ENCODE results near the gene MKRN1. TPM values are rescaled to one million over a fixed set of nuclear protein-coding genes. Genes with fewer than 3 reads are reported as not detected.

MKRN1 gene
- 65.9 and 71.5 TPM in 2 replicates for total RNA-seq
- polyA plus RNA-seq = 57.4 and 63.7 TPM in 2 replicates

GRCh38 chr7:140479062-140479738 lies at the start of gene MKRN1:
Gene MKRN1, minus strand, starts transcription at chr7:140479505. Its CDS starts 161 bp downstream, at chr7:140479344.
- H3K9me3 ChIP-seq (ENCODE audit: low read depth) = no peaks in the 10 kb centered on the region
- peak within 1 kb of the TSS; percentile 96 for H3K27ac ChIP-seq
- H2AFZ ChIP-seq = peak within 1 kb of the TSS; percentile 84
- peaks cover 10% of the 10 kb centered on the region for H3K4me1 ChIP-seq (ENCODE audit: insufficient read depth)
- peaks cover 43% of the 10 kb centered on the region for H3K79me2 ChIP-seq
- WGBS (ENCODE audit: low lambda C conversion rate, missing lambda C conversion rate) = under 1% methylated on average over 36 of the region's 71 CpGs
- H3K4me3 ChIP-seq = peak within 1 kb of the TSS; percentile 97
- H3K36me3 ChIP-seq (replicated peaks; ENCODE audit: insufficient read depth, low read depth) = no peaks in the 10 kb centered on the region
- no peaks in the 10 kb centered on the region for H3K27me3 ChIP-seq
- TF ChIP-seq EZH2 (IDR thresholded peaks at IDR 0.05; ENCODE audit: borderline replicate concordance) = no peak
- TF ChIP-seq CTCF (IDR thresholded peaks at IDR 0.05; ENCODE audit: poor library complexity) = no peak
- TF ChIP-seq EZH2phosphoT487 (IDR thresholded peaks at IDR 0.05; ENCODE audit: low read depth, severe bottlenecking, unreplicated experiment) = no peak
- peaks cover 40% of the 10 kb centered on the region for H4K20me1 ChIP-seq (ENCODE audit: insufficient read depth, poor library complexity, severe bottlenecking)
- H3K9me2 ChIP-seq (replicated peaks; ENCODE audit: insufficient read depth) = no peaks in the 10 kb centered on the region
- DNase-seq (ENCODE audit: low spot score) = peak; percentile 98
- H3K4me2 ChIP-seq = peak within 1 kb of the TSS; percentile 84

- Histone ChIP-seq H3K4me2 (no peak overlapping the region), H3K27me3 (no peaks in the 10 kb centered on the region), H2AFZ (no peak overlapping the region), H3K9me2 (replicated peaks; ENCODE audit: insufficient read depth) (no peaks in the 10 kb centered on the region), H3K4me1 (ENCODE audit: insufficient read depth) (no peaks in the 10 kb centered on the region), H3K9me3 (ENCODE audit: low read depth) (no peaks in the 10 kb centered on the region), H4K20me1 (ENCODE audit: insufficient read depth, poor library complexity, severe bottlenecking) (no peaks in the 10 kb centered on the region), H3K36me3 (replicated peaks; ENCODE audit: insufficient read depth, low read depth) (no peaks in the 10 kb centered on the region), H3K4me3 (no peak overlapping the region), H3K27ac (no peak overlapping the region), H3K79me2 (no peaks in the 10 kb centered on the region)
- TF ChIP-seq CTCF (IDR thresholded peaks at IDR 0.05; ENCODE audit: poor library complexity) (no peak), EZH2 (IDR thresholded peaks at IDR 0.05; ENCODE audit: borderline replicate concordance) (no peak), EZH2phosphoT487 (IDR thresholded peaks at IDR 0.05; ENCODE audit: low read depth, severe bottlenecking, unreplicated experiment) (no peak)
- DNase-seq (ENCODE audit: low spot score) = no peak
- WGBS (ENCODE audit: low lambda C conversion rate, missing lambda C conversion rate) = 90% methylated on average over 27 of the region's 31 CpGs
Observed at GRCh38 chr7:140526787-140527664, 47.7 kb upstream of the MKRN1 start.

DNA sequence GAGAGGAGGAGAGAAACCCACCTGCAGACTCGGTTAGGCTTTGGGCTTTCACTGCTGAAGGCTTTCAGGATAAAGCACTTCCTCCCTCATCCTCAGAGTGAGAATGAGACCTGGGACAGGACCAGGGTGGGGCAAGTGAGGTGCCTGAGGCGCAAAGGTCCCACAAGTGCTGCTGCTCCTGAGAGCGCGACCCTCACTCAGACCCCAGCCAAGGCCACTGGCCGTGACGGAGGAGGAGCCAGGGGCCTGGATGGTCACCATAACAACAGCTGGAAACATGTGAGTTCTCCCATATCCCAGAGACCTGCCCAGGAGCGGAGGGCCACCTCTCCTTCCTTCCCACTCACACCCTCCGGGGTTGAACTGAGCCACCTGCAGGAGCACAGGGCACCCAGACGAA lies 46.9 kb upstream of the MKRN1 start:
- H3K79me2 ChIP-seq = no peaks in the 10 kb centered on the region
- no peak overlapping the region for H3K27ac ChIP-seq
- no peak for DNase-seq (ENCODE audit: low spot score)
- WGBS (ENCODE audit: low lambda C conversion rate, missing lambda C conversion rate) = 85% methylated on average over 9 of the region's 9 CpGs
- no peaks in the 10 kb centered on the region for H3K4me1 ChIP-seq (ENCODE audit: insufficient read depth)
- no peaks in the 10 kb centered on the region for H4K20me1 ChIP-seq (ENCODE audit: insufficient read depth, poor library complexity, severe bottlenecking)
- H2AFZ ChIP-seq = no peak overlapping the region
- no peaks in the 10 kb centered on the region for H3K27me3 ChIP-seq
- no peak overlapping the region for H3K4me2 ChIP-seq
- H3K4me3 ChIP-seq = no peak overlapping the region
- no peaks in the 10 kb centered on the region for H3K9me3 ChIP-seq (ENCODE audit: low read depth)
- H3K9me2 ChIP-seq (replicated peaks; ENCODE audit: insufficient read depth) = no peaks in the 10 kb centered on the region
- H3K36me3 ChIP-seq (replicated peaks; ENCODE audit: insufficient read depth, low read depth) = no peaks in the 10 kb centered on the region
- TF ChIP-seq CTCF (IDR thresholded peaks at IDR 0.05; ENCODE audit: poor library complexity) (no peak), EZH2phosphoT487 (IDR thresholded peaks at IDR 0.05; ENCODE audit: low read depth, severe bottlenecking, unreplicated experiment) (no peak)
